Suppressor macrophage treated with lipopolysaccharide for 1 hour (primary cell): ENCODE results near the gene MRPL3.
"Not testable (repeated sequence)": the region's sequence is repeated elsewhere in the genome, so short reads cannot be mapped to it uniquely, and the experiment has no call there.

ENCODE experiments used
- DNase-seq, 3 donors: peaks; one replicate each; pipeline ENCODE4 v3.0.0-alpha.2; 2020 to 2022

MRPL3 gene

GRCh38 chr3:131491775-131492174 lies 11.0 kb downstream of the MRPL3 start:
- no peak for DNase-seq

- DNase-seq: no peak
Measured at GRCh38 chr3:131491084-131491483, 11.7 kb downstream of the MRPL3 start.

- not testable (repeated sequence) for DNase-seq
Measured at GRCh38 chr3:131486545-131486944, 16.2 kb downstream of the MRPL3 start.

GRCh38 chr3:131485119-131485518 lies 17.7 kb downstream of the MRPL3 start:
- DNase-seq: no peak

- no peak for DNase-seq
Measured at GRCh38 chr3:131484496-131485111, 18.2 kb downstream of the MRPL3 start.

- no peak for DNase-seq
Measured at GRCh38 chr3:131480116-131480515, 22.7 kb downstream of the MRPL3 start.

- no peak for DNase-seq
Measured at GRCh38 chr3:131477813-131478212, 25.0 kb downstream of the MRPL3 start.

GRCh38 chr3:131474115-131474514 lies 28.7 kb downstream of the MRPL3 start:
- no peak for DNase-seq

- no peak for DNase-seq
Measured at GRCh38 chr3:131470377-131470776, 32.4 kb downstream of the MRPL3 start.

- DNase-seq: no peak
Measured at GRCh38 chr3:131458653-131459052, 44.1 kb downstream of the MRPL3 start.

- no peak for DNase-seq
Measured at GRCh38 chr3:131457220-131457619, 45.6 kb downstream of the MRPL3 start.

- peak in 1 of 3 donors; percentile 1 for DNase-seq
Measured at GRCh38 chr3:131454501-131454900, 48.3 kb downstream of the MRPL3 start.

- DNase-seq: no peak
Measured at GRCh38 chr3:131453533-131453932, 49.2 kb downstream of the MRPL3 start.

GRCh38 chr3:131447349-131447748 lies 55.4 kb downstream of the MRPL3 start:
- DNase-seq: no peak

- no peak for DNase-seq
Measured at GRCh38 chr3:131444180-131444579, 58.6 kb downstream of the MRPL3 start.

- no peak for DNase-seq
Measured at GRCh38 chr3:131439084-131439483, 63.7 kb downstream of the MRPL3 start.

GRCh38 chr3:131435000-131435399 lies 67.8 kb downstream of the MRPL3 start:
- no peak for DNase-seq

GRCh38 chr3:131432441-131432840 lies 70.3 kb downstream of the MRPL3 start:
- DNase-seq: no peak

GRCh38 chr3:131431754-131432153 lies 71.0 kb downstream of the MRPL3 start:
- no peak for DNase-seq

- DNase-seq: no peak
Measured at GRCh38 chr3:131427226-131427625, 75.5 kb downstream of the MRPL3 start.

GRCh38 chr3:131421957-131422498 lies 80.7 kb downstream of the MRPL3 start:
- no peak for DNase-seq

GRCh38 chr3:131421301-131421700 lies 81.5 kb downstream of the MRPL3 start:
- DNase-seq: no peak

GRCh38 chr3:131417751-131418150 lies 85.0 kb downstream of the MRPL3 start:
- no peak for DNase-seq
